ENCODE measurements around the gene BICD1. TPM values are rescaled to one million over a fixed set of nuclear protein-coding genes. Genes with fewer than 3 reads are reported as not detected.
A peak's percentile ranks its signal among the peaks of the same experiment; 100 is the strongest.

The BICD1 gene
- total and polyA plus RNA-seq, 4 experiments from 2014 or later = 3.7 to 20.3 (median 12.4) TPM

- H3K36me3 Mint-ChIP-seq = peaks cover 8 to 28% of the 10 kb centered on the region in 2 donors
- intact Hi-C loops (cut with micrococcal nuclease) = no loop called here
- POLR2A ChIA-PET (ENCODE audit: partially characterized antibody) = no interaction called here
Observed at GRCh38 chr12:32254260-32254956, 147.8 kb downstream of the BICD1 start.

GRCh38 chr12:32255588-32255987 lies 148.9 kb downstream of the BICD1 start:
- no peaks in the 10 kb centered on the region for H3K27me3 ChIP-seq (ENCODE audit: insufficient read depth, low read length)
- H3K4me3 ChIP-seq (ENCODE audit: low read length in 2 of 2) = no peak overlapping the region
- peaks cover 0 to 10% (median 1%) of the 10 kb centered on the region in 8 donors for H3K9me3 Mint-ChIP-seq
- intact Hi-C loops (cut with micrococcal nuclease) = no loop called here
- peaks cover 3 to 10% (median 7%) of the 10 kb centered on the region in 4 donors for H3K4me1 Mint-ChIP-seq
- ChIA-PET POLR2A (ENCODE audit: partially characterized antibody) (interaction anchor here (1.0 kb wide), 1 partner anchor 29 kb away, joined by 3 read pairs; no protein-coding TSS in a partner anchor), CTCF (ENCODE audit: partially characterized antibody) (no interaction called here)
- no peaks in the 10 kb centered on the region for H3K9me3 ChIP-seq (ENCODE audit: control insufficient read depth in 1 of 2, low read length in 2 of 2)
- DNase-seq = no peak
- H3K4me1 ChIP-seq (ENCODE audit: insufficient read depth, low read length) = no peaks in the 10 kb centered on the region
- peaks cover 8 to 34% of the 10 kb centered on the region in 2 donors for H3K36me3 Mint-ChIP-seq
- H3K4me3 Mint-ChIP-seq = no peak overlapping the region
- H3K27ac Mint-ChIP-seq = peak overlapping the region in 2 of 7 donors; percentile 3 to 65
- no peak overlapping the region for H3K27ac ChIP-seq (ENCODE audit: low read depth, low read length)
- H3K27me3 Mint-ChIP-seq = no peaks in the 10 kb centered on the region
- H3K36me3 ChIP-seq (ENCODE audit: insufficient read depth, low read length) = no peaks in the 10 kb centered on the region

More at GRCh38 chr12:32254260-32254956, 147.8 kb downstream of the BICD1 start:
- Mint-ChIP-seq H3K4me3 (no peak overlapping the region), H3K27me3 (no peaks in the 10 kb centered on the region), H3K4me1 (peaks cover 3 to 10% (median 7%) of the 10 kb centered on the region in 4 donors), H3K27ac (peak overlapping the region in 1 of 7 donors; percentile 3), H3K9me3 (peaks cover 0 to 10% (median 1%) of the 10 kb centered on the region in 8 donors)
- H3K4me1 ChIP-seq (ENCODE audit: insufficient read depth, low read length) = no peaks in the 10 kb centered on the region
- no peak overlapping the region for H3K4me3 ChIP-seq (ENCODE audit: low read length in 2 of 2)
- no peak overlapping the region for H3K27ac ChIP-seq (ENCODE audit: low read depth, low read length)
- H3K27me3 ChIP-seq (ENCODE audit: insufficient read depth, low read length) = no peaks in the 10 kb centered on the region
- no peak for DNase-seq
- H3K9me3 ChIP-seq (ENCODE audit: control insufficient read depth in 1 of 2, low read length in 2 of 2) = no peaks in the 10 kb centered on the region
- CTCF ChIA-PET (ENCODE audit: partially characterized antibody) = no interaction called here
- H3K36me3 ChIP-seq (ENCODE audit: insufficient read depth, low read length) = no peaks in the 10 kb centered on the region

- ChIA-PET CTCF (ENCODE audit: partially characterized antibody) (no interaction called here), POLR2A (ENCODE audit: partially characterized antibody) (no interaction called here)
- H3K36me3 ChIP-seq (ENCODE audit: insufficient read depth, low read length) = no peaks in the 10 kb centered on the region
- no peak overlapping the region for H3K4me3 ChIP-seq (ENCODE audit: low read length in 2 of 2)
- peaks cover 0 to 10% (median 1%) of the 10 kb centered on the region in 8 donors for H3K9me3 Mint-ChIP-seq
- H3K36me3 Mint-ChIP-seq = peaks cover 8 to 38% of the 10 kb centered on the region in 2 donors
- intact Hi-C loops (cut with micrococcal nuclease) = no loop called here
- no peaks in the 10 kb centered on the region for H3K4me1 ChIP-seq (ENCODE audit: insufficient read depth, low read length)
- H3K9me3 ChIP-seq (ENCODE audit: control insufficient read depth in 1 of 2, low read length in 2 of 2) = no peaks in the 10 kb centered on the region
- H3K27me3 Mint-ChIP-seq = no peaks in the 10 kb centered on the region
- peak overlapping the region in 1 of 7 donors; percentile 68 for H3K27ac Mint-ChIP-seq
- H3K27me3 ChIP-seq (ENCODE audit: insufficient read depth, low read length) = no peaks in the 10 kb centered on the region
- peaks cover 3 to 10% (median 7%) of the 10 kb centered on the region in 4 donors for H3K4me1 Mint-ChIP-seq
- H3K4me3 Mint-ChIP-seq = peak overlapping the region in 1 of 8 donors; percentile 5
- DNase-seq = no peak
- H3K27ac ChIP-seq (ENCODE audit: low read depth, low read length) = no peak overlapping the region
Observed at GRCh38 chr12:32257695-32258496, 151.2 kb downstream of the BICD1 start.

- H3K4me1 ChIP-seq (ENCODE audit: insufficient read depth, low read length) = no peaks in the 10 kb centered on the region
- no peaks in the 10 kb centered on the region for H3K36me3 ChIP-seq (ENCODE audit: insufficient read depth, low read length)
- intact Hi-C loops (cut with micrococcal nuclease) = no loop called here
- H3K27ac ChIP-seq (ENCODE audit: low read depth, low read length) = no peak overlapping the region
- Mint-ChIP-seq H3K36me3 (peaks cover 6 to 23% of the 10 kb centered on the region in 2 donors), H3K27me3 (no peaks in the 10 kb centered on the region), H3K4me3 (no peak overlapping the region), H3K9me3 (peaks cover 0 to 10% (median 1%) of the 10 kb centered on the region in 8 donors), H3K27ac (no peak overlapping the region), H3K4me1 (peaks cover 3 to 5% (median 4%) of the 10 kb centered on the region in 4 donors)
- CTCF ChIA-PET (ENCODE audit: partially characterized antibody) = no interaction called here
- POLR2A ChIA-PET (ENCODE audit: partially characterized antibody) = no interaction called here
- H3K27me3 ChIP-seq (ENCODE audit: insufficient read depth, low read length) = no peaks in the 10 kb centered on the region
- no peaks in the 10 kb centered on the region for H3K9me3 ChIP-seq (ENCODE audit: control insufficient read depth in 1 of 2, low read length in 2 of 2)
- no peak for DNase-seq
- H3K4me3 ChIP-seq (ENCODE audit: low read length in 2 of 2) = no peak overlapping the region
Observed at GRCh38 chr12:32260696-32261095, 154.0 kb downstream of the BICD1 start.

- ChIA-PET CTCF (ENCODE audit: partially characterized antibody) (no interaction called here), POLR2A (ENCODE audit: partially characterized antibody) (no interaction called here)
- Mint-ChIP-seq H3K27me3 (no peaks in the 10 kb centered on the region), H3K27ac (peak overlapping the region in 1 of 7 donors; percentile 20), H3K4me3 (no peak overlapping the region), H3K36me3 (peaks cover 6 to 26% of the 10 kb centered on the region in 2 donors), H3K9me3 (peaks cover 0 to 7% (median 1%) of the 10 kb centered on the region in 8 donors), H3K4me1 (peaks cover 3 to 8% (median 3%) of the 10 kb centered on the region in 4 donors)
- intact Hi-C loops (cut with micrococcal nuclease) = no loop called here
- H3K4me1 ChIP-seq (ENCODE audit: insufficient read depth, low read length) = no peaks in the 10 kb centered on the region
- no peak overlapping the region for H3K27ac ChIP-seq (ENCODE audit: low read depth, low read length)
- no peaks in the 10 kb centered on the region for H3K36me3 ChIP-seq (ENCODE audit: insufficient read depth, low read length)
- no peaks in the 10 kb centered on the region for H3K9me3 ChIP-seq (ENCODE audit: control insufficient read depth in 1 of 2, low read length in 2 of 2)
- no peak overlapping the region for H3K4me3 ChIP-seq (ENCODE audit: low read length in 2 of 2)
- H3K27me3 ChIP-seq (ENCODE audit: insufficient read depth, low read length) = no peaks in the 10 kb centered on the region
- no peak for DNase-seq
Observed at GRCh38 chr12:32261638-32262037, 155.0 kb downstream of the BICD1 start.

DNA sequence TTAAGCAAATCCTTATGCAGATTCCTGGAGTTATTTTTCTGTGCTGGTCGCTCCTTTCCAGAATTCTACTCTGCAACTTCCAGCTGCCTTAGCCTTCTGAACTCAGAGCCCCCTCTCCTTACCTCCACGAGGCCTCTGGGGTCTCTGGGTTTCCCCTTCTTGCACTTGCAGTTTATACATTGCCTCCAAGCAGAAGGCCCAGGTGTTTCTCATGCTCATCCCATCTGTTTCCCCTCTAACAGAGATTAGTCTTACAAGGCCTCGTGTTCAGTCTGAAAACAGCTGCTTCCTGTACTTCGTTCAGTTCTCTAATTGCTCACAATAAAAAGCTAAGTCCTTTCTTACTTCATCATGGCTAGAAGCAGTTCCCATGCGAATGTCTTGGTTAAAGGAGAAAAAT lies 158.3 kb downstream of the BICD1 start:
- Mint-ChIP-seq H3K9me3 (no peaks in the 10 kb centered on the region), H3K27me3 (no peaks in the 10 kb centered on the region), H3K4me3 (no peak overlapping the region), H3K27ac (no peak overlapping the region), H3K4me1 (peaks cover 0 to 4% (median 1%) of the 10 kb centered on the region in 4 donors), H3K36me3 (peaks cover 0 to 12% of the 10 kb centered on the region in 2 donors)
- intact Hi-C loops (cut with micrococcal nuclease) = no loop called here
- H3K27me3 ChIP-seq (ENCODE audit: insufficient read depth, low read length) = no peaks in the 10 kb centered on the region
- no peak overlapping the region for H3K27ac ChIP-seq (ENCODE audit: low read depth, low read length)
- ChIA-PET CTCF (ENCODE audit: partially characterized antibody) (no interaction called here), POLR2A (ENCODE audit: partially characterized antibody) (no interaction called here)
- H3K4me3 ChIP-seq (ENCODE audit: low read length in 2 of 2) = no peak overlapping the region
- H3K4me1 ChIP-seq (ENCODE audit: insufficient read depth, low read length) = no peaks in the 10 kb centered on the region
- no peak for DNase-seq
- H3K9me3 ChIP-seq (ENCODE audit: control insufficient read depth in 1 of 2, low read length in 2 of 2) = no peaks in the 10 kb centered on the region
- H3K36me3 ChIP-seq (ENCODE audit: insufficient read depth, low read length) = no peaks in the 10 kb centered on the region

DNA sequence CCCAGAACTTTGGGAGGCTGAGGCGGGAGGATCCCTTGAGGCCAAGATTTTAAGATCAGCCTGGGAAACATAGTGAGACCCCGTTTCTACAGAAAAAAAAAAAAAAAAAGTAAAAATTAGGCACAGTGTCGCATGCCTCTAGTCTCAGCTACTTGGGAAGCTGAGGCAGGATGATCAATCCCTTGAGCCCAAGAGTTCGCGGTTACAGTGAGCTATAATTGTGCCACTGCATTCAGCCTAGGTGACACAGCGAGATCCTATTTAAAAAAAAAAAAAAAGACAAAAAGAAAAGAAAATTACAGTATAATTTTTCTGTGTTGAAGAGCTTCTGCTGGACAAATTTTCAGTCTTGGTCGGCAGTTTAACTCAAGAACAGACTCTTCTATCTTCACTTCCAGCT lies 158.8 kb downstream of the BICD1 start:
- ChIA-PET POLR2A (ENCODE audit: partially characterized antibody) (no interaction called here), CTCF (ENCODE audit: partially characterized antibody) (no interaction called here)
- Mint-ChIP-seq H3K4me3 (no peak overlapping the region), H3K4me1 (peaks cover 0 to 4% (median 1%) of the 10 kb centered on the region in 4 donors), H3K27ac (no peak overlapping the region), H3K27me3 (no peaks in the 10 kb centered on the region), H3K36me3 (peaks cover 0 to 8% of the 10 kb centered on the region in 2 donors), H3K9me3 (no peaks in the 10 kb centered on the region)
- H3K9me3 ChIP-seq (ENCODE audit: control insufficient read depth in 1 of 2, low read length in 2 of 2) = no peaks in the 10 kb centered on the region
- intact Hi-C loops (cut with micrococcal nuclease) = no loop called here
- H3K27ac ChIP-seq (ENCODE audit: low read depth, low read length) = no peak overlapping the region
- no peaks in the 10 kb centered on the region for H3K4me1 ChIP-seq (ENCODE audit: insufficient read depth, low read length)
- H3K27me3 ChIP-seq (ENCODE audit: insufficient read depth, low read length) = no peaks in the 10 kb centered on the region
- H3K4me3 ChIP-seq (ENCODE audit: low read length in 2 of 2) = no peak overlapping the region
- H3K36me3 ChIP-seq (ENCODE audit: insufficient read depth, low read length) = no peaks in the 10 kb centered on the region
- DNase-seq = no peak
